Measurements from ENCODE around the gene CCDC13. TPM values are rescaled to one million over a fixed set of nuclear protein-coding genes. Genes with fewer than 3 reads are reported as not detected.

The CCDC13 gene
- total RNA-seq, 4 donors from 2014 or later, result 4.0 to 7.7 (median 6.0) TPM

DNA sequence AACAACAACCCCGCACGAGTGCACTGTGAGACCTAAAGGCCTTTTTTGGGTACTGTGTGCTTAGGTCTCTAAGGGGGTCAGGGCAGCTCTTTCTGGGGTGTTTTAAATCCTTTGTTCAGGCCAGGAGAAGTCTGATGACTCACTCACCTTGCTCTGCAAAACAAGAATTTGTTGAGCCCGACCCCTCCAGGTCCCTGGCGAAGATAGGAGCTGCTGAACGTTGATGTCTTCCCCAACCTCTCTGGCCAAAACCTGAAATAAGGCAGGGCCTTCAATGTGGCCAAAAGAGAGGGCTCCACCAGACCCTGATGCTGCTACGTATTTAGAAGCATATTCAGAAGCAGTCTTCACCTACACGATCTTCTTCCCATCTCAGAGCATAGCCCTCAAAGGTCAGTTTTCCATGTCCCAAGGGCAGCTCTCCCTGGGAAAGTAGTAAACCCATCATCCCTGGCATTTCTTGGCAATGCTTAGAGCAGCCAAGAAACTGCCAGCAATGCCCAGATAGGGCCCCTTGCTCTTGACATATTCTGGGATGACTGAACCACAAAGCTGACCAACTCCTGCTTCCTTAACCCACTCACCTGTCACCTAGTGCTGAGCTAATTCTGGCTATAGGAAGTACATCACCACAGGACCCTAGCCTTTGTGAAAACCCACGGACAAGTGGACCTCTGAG lies 27.1 kb downstream of the CCDC13 start:
- Histone ChIP-seq H3K9me3 (no peaks in the 10 kb centered on the region), H3K36me3 (no peaks in the 10 kb centered on the region), H3K27me3 (no peaks in the 10 kb centered on the region), H3K27ac (peak overlapping the region; percentile 87 to 99 (median 98)), H3K4me3 (replicated peaks in 1 of 3) (no peak overlapping the region), H3K4me1 (peaks cover 51 to 72% of the 10 kb centered on the region in 2 donors)
- 48 to 62% methylated on average over 8 of the region's 8 CpGs for WGBS, 2 donors
- DNase-seq, result peak in 1 of 2 donors; percentile 25
- TF ChIP-seq POLR2A (IDR thresholded peaks at IDR 0.05), result no peak
- no peak for TF ChIP-seq CTCF (IDR thresholded peaks at IDR 0.05)
- intact Hi-C loops (cut with DNase I), result loop anchor here (10.0 kb wide), 1 partner anchor 141 kb away; the partner anchor contains the start of gene NKTR

GRCh38 chr3:42745291-42745745 lies 27.7 kb downstream of the CCDC13 start:
- WGBS, 2 donors, result 57% methylated on average over 3 of the region's 3 CpGs
- TF ChIP-seq CTCF (IDR thresholded peaks at IDR 0.05), result no peak
- no peak for TF ChIP-seq POLR2A (IDR thresholded peaks at IDR 0.05)
- no peaks in the 10 kb centered on the region for H3K9me3 ChIP-seq
- H3K27ac ChIP-seq, result peak overlapping the region; percentile 87 to 99 (median 98)
- H3K27me3 ChIP-seq, result no peaks in the 10 kb centered on the region
- DNase-seq, result no peak
- H3K4me3 ChIP-seq (replicated peaks in 1 of 3), result no peak overlapping the region
- intact Hi-C loops (cut with DNase I), result loop anchor here (10.0 kb wide), 1 partner anchor 141 kb away; the partner anchor contains the start of gene NKTR
- H3K4me1 ChIP-seq, result peaks cover 46 to 69% of the 10 kb centered on the region in 2 donors
- H3K36me3 ChIP-seq, result no peaks in the 10 kb centered on the region

DNA sequence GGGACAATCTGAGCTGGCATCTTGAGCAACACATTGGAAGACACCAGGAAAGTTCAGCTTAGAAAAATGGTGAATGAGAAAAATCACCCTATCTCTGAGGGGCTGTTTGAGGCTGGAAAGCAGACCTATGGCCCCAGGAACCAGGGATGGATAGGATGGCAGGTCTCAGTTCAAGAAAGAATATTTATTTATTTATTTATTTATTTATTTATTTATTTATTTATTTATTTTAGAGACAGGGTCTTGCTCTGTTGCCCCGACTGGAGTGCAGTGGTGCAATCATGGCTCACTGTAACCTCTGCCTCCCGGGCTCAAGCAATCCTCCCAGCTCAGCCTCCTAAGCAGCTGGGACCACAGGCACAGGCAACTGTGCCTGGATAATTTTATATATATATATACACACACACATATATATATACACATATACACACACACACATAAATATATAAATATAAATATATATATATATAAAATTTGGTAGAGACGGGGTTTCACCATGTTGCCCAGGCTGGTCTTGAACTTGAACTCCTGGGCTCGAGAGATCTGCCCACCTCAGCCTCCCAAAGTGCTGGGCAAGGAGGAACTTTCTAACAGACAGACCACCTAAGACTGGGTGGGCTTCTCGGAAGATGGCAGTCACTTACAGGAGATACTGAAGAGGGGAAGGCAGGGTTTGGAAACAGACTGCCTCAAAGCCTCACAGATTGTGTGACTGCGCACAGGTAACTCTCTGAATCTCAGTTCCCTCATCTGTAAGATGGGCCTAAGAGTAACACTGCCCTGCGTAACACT lies 29.7 kb downstream of the CCDC13 start:
- Histone ChIP-seq H3K9me3 (no peaks in the 10 kb centered on the region), H3K4me3 (replicated peaks in 1 of 3) (no peak overlapping the region), H3K27me3 (no peaks in the 10 kb centered on the region), H3K36me3 (no peaks in the 10 kb centered on the region), H3K4me1 (peaks cover 35 to 63% of the 10 kb centered on the region in 2 donors), H3K27ac (peak overlapping the region; percentile 27 to 99 (median 57))
- no peak for TF ChIP-seq CTCF (IDR thresholded peaks at IDR 0.05)
- TF ChIP-seq POLR2A (IDR thresholded peaks at IDR 0.05), result no peak
- intact Hi-C loops (cut with DNase I), result loop anchor here (10.0 kb wide), 1 partner anchor 139 kb away; the partner anchor contains the start of gene NKTR
- no peak for DNase-seq
- 96 to 98% methylated on average over 7 of the region's 7 CpGs for WGBS, 2 donors

GRCh38 chr3:42742688-42743087 lies 30.4 kb downstream of the CCDC13 start:
- intact Hi-C loops (cut with DNase I), result loop anchor here (10.0 kb wide), 1 partner anchor 138 kb away; the partner anchor contains the start of gene NKTR
- Histone ChIP-seq H3K9me3 (no peaks in the 10 kb centered on the region), H3K4me3 (replicated peaks in 1 of 3) (no peak overlapping the region), H3K27me3 (no peaks in the 10 kb centered on the region), H3K36me3 (no peaks in the 10 kb centered on the region), H3K27ac (peak overlapping the region in 1 of 3 donors; percentile 89), H3K4me1 (peaks cover 35 to 56% of the 10 kb centered on the region in 2 donors)
- WGBS, 2 donors, result 92 to 96% methylated on average over 9 of the region's 9 CpGs
- no peak for DNase-seq
- no peak for TF ChIP-seq POLR2A (IDR thresholded peaks at IDR 0.05)
- no peak for TF ChIP-seq CTCF (IDR thresholded peaks at IDR 0.05)
